Measurements from ENCODE around the gene RPL36AL.
"Not testable (repeated sequence)": the region's sequence is repeated elsewhere in the genome, so short reads cannot be mapped to it uniquely, and the experiment has no call there.

The RPL36AL gene

DNA sequence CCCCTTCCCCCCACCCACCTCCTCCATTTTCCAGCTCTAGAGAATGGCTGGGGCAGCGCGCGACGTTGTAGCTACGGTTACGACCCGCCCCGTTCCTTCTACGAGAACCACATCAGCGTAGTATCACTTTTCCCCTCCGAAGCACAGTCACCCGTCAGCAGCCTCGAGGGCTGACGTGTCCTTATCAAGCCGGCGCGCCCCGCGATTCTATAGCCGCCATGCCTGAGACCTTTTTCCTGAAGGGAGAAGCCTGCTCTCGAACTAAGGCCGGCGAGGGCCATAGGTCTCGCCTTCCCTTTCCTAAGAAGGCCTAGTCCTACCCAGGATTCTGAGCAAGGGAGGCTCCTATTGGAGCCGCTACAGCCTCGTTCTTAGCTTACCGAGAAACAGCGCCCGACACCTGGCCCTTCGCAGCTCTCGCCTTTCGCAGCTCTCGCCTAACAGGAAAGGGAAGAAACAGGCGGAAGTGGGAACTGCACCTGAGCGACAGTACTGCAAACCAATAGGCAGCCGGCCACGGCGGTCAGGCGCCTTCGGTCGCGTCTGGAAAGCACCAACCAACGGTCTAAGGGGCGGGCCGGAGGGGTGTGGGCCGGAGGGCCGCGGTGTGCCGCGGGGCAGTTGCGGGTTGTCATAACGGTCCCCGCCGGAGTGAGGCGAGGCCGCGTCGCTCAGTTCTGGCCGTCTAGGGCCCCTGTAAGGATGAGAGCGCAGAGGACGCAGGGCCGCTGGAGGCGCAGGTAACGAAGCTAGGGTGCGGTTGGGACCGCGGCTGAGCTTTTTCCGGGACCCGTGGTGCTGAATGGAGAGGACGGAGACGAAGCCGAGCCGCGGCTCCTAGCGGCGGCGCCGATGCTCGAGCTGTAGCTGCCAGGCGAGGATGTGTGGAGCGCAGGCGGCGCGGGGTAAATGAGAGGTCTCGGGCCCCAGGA lies at the start of gene RPL36AL, which contains the start of gene MGAT2:
Gene RPL36AL (minus strand): TSS at position 445 of the 932 bp plus-strand sequence. CDS start 1,522 bp downstream, outside the sequence.
Gene MGAT2 (plus strand): TSS at position 618 of the 932 bp plus-strand sequence. CDS start 470 bp downstream, outside the sequence.
- peak; percentile 99 for DNase-seq

DNA sequence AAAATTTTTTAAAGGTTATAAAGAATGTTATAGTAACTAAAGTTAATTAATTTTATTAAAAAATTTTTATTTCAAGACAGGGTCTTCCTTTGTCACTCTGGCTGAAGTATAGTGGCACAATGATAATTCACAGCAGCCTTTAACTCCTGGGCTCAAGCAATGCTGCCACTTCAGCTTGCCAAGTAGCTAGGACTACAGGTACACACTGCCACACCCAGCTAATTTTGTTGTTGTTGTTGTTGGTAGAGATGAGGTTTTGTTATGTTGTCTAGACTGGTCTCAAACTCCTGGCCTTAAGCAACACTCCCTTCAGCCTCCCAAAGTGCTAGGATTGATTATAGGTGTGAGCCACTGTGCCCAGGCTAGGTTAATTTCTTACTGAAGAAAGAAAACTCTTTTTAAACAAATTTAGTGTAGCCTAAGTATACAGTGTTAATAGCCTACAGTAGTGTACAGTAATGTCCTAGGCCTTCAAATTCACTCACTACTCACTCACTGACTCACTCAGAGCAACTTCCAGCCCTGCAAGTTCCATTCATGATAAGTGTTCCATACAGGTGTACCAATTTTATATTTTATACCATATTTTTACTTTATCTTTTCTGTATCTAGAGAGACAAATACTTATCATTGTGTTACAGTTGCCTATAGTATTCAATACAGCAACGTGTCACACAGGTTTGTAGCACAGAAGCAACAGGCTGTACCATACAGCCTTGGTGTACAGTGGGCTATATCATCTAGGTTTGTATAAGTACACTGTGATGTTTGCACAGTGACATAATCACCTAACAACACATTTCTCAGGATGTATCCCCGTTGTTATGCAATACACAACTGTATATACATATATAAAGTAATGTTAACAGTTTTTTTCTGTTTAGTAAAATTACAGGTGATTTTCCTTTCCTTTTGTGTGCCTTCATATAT lies 39.4 kb upstream of the RPL36AL start:
- DNase-seq: no peak

GRCh38 chr14:49657500-49657899 lies 37.1 kb upstream of the RPL36AL start:
- not testable (repeated sequence) for DNase-seq

DNA sequence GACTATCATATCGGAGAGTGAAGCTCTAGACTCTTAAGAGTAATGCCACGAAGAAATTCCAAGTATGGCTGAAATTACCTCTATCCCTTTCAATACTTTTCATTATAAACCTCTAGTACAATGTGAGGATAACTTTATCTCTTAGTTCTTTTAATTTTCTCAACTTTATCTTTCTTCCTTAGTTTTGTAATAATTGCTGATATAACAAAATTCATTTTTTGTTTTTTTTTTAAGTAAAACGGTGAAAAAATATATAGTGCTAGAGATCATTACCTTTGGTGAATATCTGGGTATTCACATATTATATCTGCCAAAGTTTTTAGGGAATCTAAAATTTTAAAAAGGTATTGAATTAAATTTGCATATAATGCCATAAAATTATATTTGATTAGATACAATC lies 34.1 kb upstream of the RPL36AL start:
- DNase-seq: no peak

- no peak for DNase-seq
These were observed 33.1 kb upstream of the RPL36AL start for GRCh38 chr14:49653508-49653907.

- DNase-seq: no peak
These were observed 21.7 kb upstream of the RPL36AL start for GRCh38 chr14:49642163-49642562.

GRCh38 chr14:49641697-49642129 lies 21.3 kb upstream of the RPL36AL start:
- DNase-seq: no peak

- DNase-seq: no peak
These were observed 20.4 kb upstream of the RPL36AL start for GRCh38 chr14:49640540-49641417.

- DNase-seq: no peak
These were observed 17.2 kb upstream of the RPL36AL start for GRCh38 chr14:49637534-49638078.

GRCh38 chr14:49636866-49637265 lies 16.4 kb upstream of the RPL36AL start:
- no peak for DNase-seq

GRCh38 chr14:49634547-49635334 lies 14.3 kb upstream of the RPL36AL start, which contains the start of gene DNAAF2:
Gene DNAAF2, minus strand, starts transcription at chr14:49635244. Its CDS starts 95 bp downstream, at chr14:49635149.
- DNase-seq: peak; percentile 66

- peak; percentile 96 for DNase-seq
These were observed 13.5 kb upstream of the RPL36AL start for GRCh38 chr14:49633640-49634546.

- peak; percentile 53 for DNase-seq
These were observed 3.8 kb upstream of the RPL36AL start for GRCh38 chr14:49623941-49624839.

GRCh38 chr14:49623387-49623786 lies 3.0 kb upstream of the RPL36AL start:
- DNase-seq: no peak

DNA sequence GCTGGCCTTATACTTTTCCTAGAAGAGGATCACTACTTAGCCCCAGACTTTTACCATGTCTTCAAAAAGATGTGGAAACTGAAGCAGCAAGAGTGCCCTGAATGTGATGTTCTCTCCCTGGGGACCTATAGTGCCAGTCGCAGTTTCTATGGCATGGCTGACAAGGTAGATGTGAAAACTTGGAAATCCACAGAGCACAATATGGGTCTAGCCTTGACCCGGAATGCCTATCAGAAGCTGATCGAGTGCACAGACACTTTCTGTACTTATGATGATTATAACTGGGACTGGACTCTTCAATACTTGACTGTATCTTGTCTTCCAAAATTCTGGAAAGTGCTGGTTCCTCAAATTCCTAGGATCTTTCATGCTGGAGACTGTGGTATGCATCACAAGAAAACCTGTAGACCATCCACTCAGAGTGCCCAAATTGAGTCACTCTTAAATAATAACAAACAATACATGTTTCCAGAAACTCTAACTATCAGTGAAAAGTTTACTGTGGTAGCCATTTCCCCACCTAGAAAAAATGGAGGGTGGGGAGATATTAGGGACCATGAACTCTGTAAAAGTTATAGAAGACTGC lies 1.7 kb upstream of the RPL36AL start:
- DNase-seq: no peak

GRCh38 chr14:49621114-49621881 lies 872 bp upstream of the RPL36AL start:
- DNase-seq: peak; percentile 67

GRCh38 chr14:49619730-49620129 lies 696 bp downstream of the RPL36AL start:
- DNase-seq: no peak

Data from activated CD4-positive, alpha-beta T cell treated with anti-CD3 and anti-CD28 coated beads, Interleukin-2, amount 50 U/mL, for 16 hours (primary cell).